Neural progenitor cell (in vitro differentiated cells): Measurements from ENCODE around the gene GP9. TPM values are rescaled to one million over a fixed set of nuclear protein-coding genes. Genes with fewer than 3 reads are reported as not detected.

ENCODE experiments used
- DNase-seq: peaks from one replicate; pipeline ENCODE4 v3.0.0-alpha.2; 2016; ENCODE audit warnings: low spot score
- H2AFZ ChIP-seq: fragments of 200-600 bp; sonication (generic); replicated peaks from 2 replicates; pipeline ENCODE4 v1.6.1; 2016; ENCODE audit warnings: antibody characterized with exemption
- H3F3A ChIP-seq: fragments of 200-600 bp; sonication (generic); 2 replicates; pipeline ENCODE4 v1.6.1; 2016; ENCODE audit warnings: antibody characterized with exemption, low read depth
- H3K27ac ChIP-seq: fragments of 200-600 bp; sonication (generic); 2 replicates; pipeline ENCODE4 v1.5.1; 2016; ENCODE audit warnings: mild to moderate bottlenecking
- H3K27me3 ChIP-seq: fragments of 200-600 bp; sonication (generic); 2 replicates; pipeline ENCODE4 v1.6.1; 2016; ENCODE audit warnings: mild to moderate bottlenecking, moderate library complexity
- H3K36me3 ChIP-seq: fragments of 200-600 bp; sonication (generic); 2 replicates; pipeline ENCODE4 v1.5.1; 2016
- H3K4me1 ChIP-seq: fragments of 200-600 bp; sonication (generic); 2 replicates; pipeline ENCODE4 v1.6.1; 2016; ENCODE audit warnings: mixed run types
- H3K4me2 ChIP-seq: fragments of 200-600 bp; sonication (generic); 2 replicates; pipeline ENCODE4 v1.6.1; 2016
- H3K4me3 ChIP-seq: fragments of 200-600 bp; sonication (generic); 2 replicates; pipeline ENCODE4 v1.5.1; 2016
- H3K79me2 ChIP-seq: fragments of 200-600 bp; sonication (generic); 2 replicates; pipeline ENCODE4 v1.6.1; 2016; ENCODE audit warnings: low read depth
- H3K9ac ChIP-seq: fragments of 200-600 bp; sonication (generic); 2 replicates; pipeline ENCODE4 v1.6.1; 2016
- H3K9me3 ChIP-seq: fragments of 200-600 bp; sonication (generic); 2 replicates; pipeline ENCODE4 v1.5.1; 2016; ENCODE audit warnings: low read depth
- H4K20me1 ChIP-seq: fragments of 200-600 bp; sonication (generic); 2 replicates; pipeline ENCODE4 v1.6.1; 2016; ENCODE audit warnings: low read depth
- H3K27ac Mint-ChIP-seq: 3 replicates; pipeline ENCODE4 v1.8.0; 2021; ENCODE audit warnings: mixed read lengths
- H3K27me3 Mint-ChIP-seq: 2 replicates; pipeline ENCODE4 v1.8.0; 2022; ENCODE audit warnings: low read depth, mild to moderate bottlenecking, inconsistent platforms, moderate library complexity, mixed read lengths; ENCODE audit not compliant: insufficient read depth
- H3K36me3 Mint-ChIP-seq: 3 replicates; pipeline ENCODE4 v1.8.0; 2021; ENCODE audit warnings: mixed read lengths
- H3K4me1 Mint-ChIP-seq: 3 replicates; pipeline ENCODE4 v1.8.0; 2021; ENCODE audit warnings: mixed read lengths
- H3K4me3 Mint-ChIP-seq: 3 replicates; pipeline ENCODE4 v1.8.0; 2021; ENCODE audit warnings: mild to moderate bottlenecking, moderate library complexity, mixed read lengths
- H3K9me3 Mint-ChIP-seq: 3 replicates; pipeline ENCODE4 v1.8.0; 2020; ENCODE audit warnings: mixed read lengths
- EZH2 ChIP-seq: fragments of 200-600 bp; sonication (generic); IDR thresholded peaks from 2 replicates; pipeline ENCODE4 v1.6.1; 2017; ENCODE audit warnings: antibody characterized with exemption, mild to moderate bottlenecking, moderate library complexity
- EZH2phosphoT487 ChIP-seq: fragments of 200-600 bp; sonication (generic); IDR thresholded peaks from 2 replicates; pipeline ENCODE4 v1.6.1; 2017; ENCODE audit warnings: antibody characterized with exemption
- total RNA-seq: library from RNA; depleted of rRNA; stranded (reverse); fragments of >200 nt; gene quantifications from 2 replicates; pipeline ENCODE4 v1.2.3, GENCODE V29; 2015; ENCODE audit warnings: low replicate concordance
- TF ChIP-seq, protein P1 (sequence below): fragments of 200-600 bp; sonication (generic); IDR thresholded peaks from 2 replicates; pipeline ENCODE4 v1.5.1; 2017; ENCODE audit warnings: antibody characterized with exemption, mild to moderate bottlenecking

Gene GP9
- total RNA-seq, 1 donor from 2014 or later, result not detected

- TF ChIP-seq, protein P1, sequence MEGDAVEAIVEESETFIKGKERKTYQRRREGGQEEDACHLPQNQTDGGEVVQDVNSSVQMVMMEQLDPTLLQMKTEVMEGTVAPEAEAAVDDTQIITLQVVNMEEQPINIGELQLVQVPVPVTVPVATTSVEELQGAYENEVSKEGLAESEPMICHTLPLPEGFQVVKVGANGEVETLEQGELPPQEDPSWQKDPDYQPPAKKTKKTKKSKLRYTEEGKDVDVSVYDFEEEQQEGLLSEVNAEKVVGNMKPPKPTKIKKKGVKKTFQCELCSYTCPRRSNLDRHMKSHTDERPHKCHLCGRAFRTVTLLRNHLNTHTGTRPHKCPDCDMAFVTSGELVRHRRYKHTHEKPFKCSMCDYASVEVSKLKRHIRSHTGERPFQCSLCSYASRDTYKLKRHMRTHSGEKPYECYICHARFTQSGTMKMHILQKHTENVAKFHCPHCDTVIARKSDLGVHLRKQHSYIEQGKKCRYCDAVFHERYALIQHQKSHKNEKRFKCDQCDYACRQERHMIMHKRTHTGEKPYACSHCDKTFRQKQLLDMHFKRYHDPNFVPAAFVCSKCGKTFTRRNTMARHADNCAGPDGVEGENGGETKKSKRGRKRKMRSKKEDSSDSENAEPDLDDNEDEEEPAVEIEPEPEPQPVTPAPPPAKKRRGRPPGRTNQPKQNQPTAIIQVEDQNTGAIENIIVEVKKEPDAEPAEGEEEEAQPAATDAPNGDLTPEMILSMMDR, result no peak
- no peak for TF ChIP-seq EZH2
- TF ChIP-seq EZH2phosphoT487, result no peak
- peaks cover 3% of the 10 kb centered on the region for H3K4me1 Mint-ChIP-seq
- no peaks in the 10 kb centered on the region for H3K27me3 Mint-ChIP-seq
- Histone ChIP-seq H4K20me1 (no peaks in the 10 kb centered on the region), H3K4me2 (no peak overlapping the region), H3K4me1 (no peaks in the 10 kb centered on the region), H3K79me2 (no peaks in the 10 kb centered on the region), H3K27ac (no peak overlapping the region), H3K27me3 (peaks cover 4% of the 10 kb centered on the region), H3F3A (no peaks in the 10 kb centered on the region), H3K9ac (no peak overlapping the region), H2AFZ (no peak overlapping the region), H3K4me3 (no peak overlapping the region), H3K9me3 (no peaks in the 10 kb centered on the region), H3K36me3 (no peaks in the 10 kb centered on the region)
- no peak for DNase-seq
- peak overlapping the region; percentile 82 for H3K27ac Mint-ChIP-seq
- peaks cover 20% of the 10 kb centered on the region for H3K36me3 Mint-ChIP-seq
- no peak overlapping the region for H3K4me3 Mint-ChIP-seq
- no peaks in the 10 kb centered on the region for H3K9me3 Mint-ChIP-seq
Observed at GRCh38 chr3:129033151-129033550, 27.4 kb upstream of the GP9 start.

GRCh38 chr3:129033633-129034321, 26.8 kb upstream of the GP9 start:
- Histone ChIP-seq H3K4me3 (no peak overlapping the region), H3K9ac (no peak overlapping the region), H3K36me3 (no peaks in the 10 kb centered on the region), H3K9me3 (no peaks in the 10 kb centered on the region), H3K27me3 (no peaks in the 10 kb centered on the region), H3K4me2 (no peak overlapping the region), H3K27ac (no peak overlapping the region), H3K79me2 (no peaks in the 10 kb centered on the region), H4K20me1 (no peaks in the 10 kb centered on the region), H3F3A (no peaks in the 10 kb centered on the region), H3K4me1 (no peaks in the 10 kb centered on the region), H2AFZ (no peak overlapping the region)
- H3K36me3 Mint-ChIP-seq, result peaks cover 23% of the 10 kb centered on the region
- H3K4me1 Mint-ChIP-seq, result peaks cover 3% of the 10 kb centered on the region
- H3K4me3 Mint-ChIP-seq, result no peak overlapping the region
- DNase-seq, result no peak
- TF ChIP-seq, protein P1, result no peak
- no peak for TF ChIP-seq EZH2
- no peak for TF ChIP-seq EZH2phosphoT487
- H3K9me3 Mint-ChIP-seq, result no peaks in the 10 kb centered on the region
- no peaks in the 10 kb centered on the region for H3K27me3 Mint-ChIP-seq
- no peak overlapping the region for H3K27ac Mint-ChIP-seq

DNA sequence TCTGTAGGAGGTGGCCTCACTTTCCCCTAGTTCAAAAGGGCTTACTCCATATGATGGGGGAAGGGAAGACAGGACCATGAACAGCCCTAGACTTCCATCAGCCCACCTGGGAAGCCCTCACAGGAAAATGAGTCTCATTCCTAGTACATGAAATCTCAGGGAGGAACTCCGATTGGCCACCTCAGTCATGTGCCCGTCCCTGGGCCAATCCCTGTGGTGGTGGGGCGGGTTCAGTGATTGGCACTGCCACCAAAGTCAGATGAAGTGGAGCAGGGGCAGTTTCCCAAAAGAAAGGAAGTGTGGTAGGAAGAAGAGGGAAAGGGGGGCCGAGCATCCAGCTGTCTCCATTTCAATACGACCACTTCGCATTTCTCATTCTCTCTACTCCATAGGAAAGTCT, 25.9 kb upstream of the GP9 start:
- Histone ChIP-seq H3K4me2 (no peak overlapping the region), H3K4me1 (no peaks in the 10 kb centered on the region), H3K79me2 (no peaks in the 10 kb centered on the region), H3K9ac (no peak overlapping the region), H3K27me3 (no peaks in the 10 kb centered on the region), H3K27ac (no peak overlapping the region), H3K4me3 (no peak overlapping the region), H3K9me3 (no peaks in the 10 kb centered on the region), H3K36me3 (no peaks in the 10 kb centered on the region), H3F3A (no peaks in the 10 kb centered on the region), H4K20me1 (no peaks in the 10 kb centered on the region), H2AFZ (no peak overlapping the region)
- no peak for DNase-seq
- peaks cover 3% of the 10 kb centered on the region for H3K4me1 Mint-ChIP-seq
- TF ChIP-seq EZH2phosphoT487 (no peak), EZH2 (no peak)
- TF ChIP-seq, protein P1, result no peak
- no peaks in the 10 kb centered on the region for H3K9me3 Mint-ChIP-seq
- peaks cover 24% of the 10 kb centered on the region for H3K36me3 Mint-ChIP-seq
- no peak overlapping the region for H3K4me3 Mint-ChIP-seq
- H3K27me3 Mint-ChIP-seq, result no peaks in the 10 kb centered on the region
- H3K27ac Mint-ChIP-seq, result no peak overlapping the region
